OCI-LY3 (cell line): ENCODE data around the gene ARHGAP24.

ENCODE experiments used
- CTCF ChIP-seq: fragments of 200-600, 300-600 bp; sonication (generic); IDR thresholded peaks from 2 replicates; pipeline ENCODE4 v1.5.1; 2014; ENCODE audit warnings: antibody characterized with exemption, low read length, low read depth
- EZH2phosphoT487 ChIP-seq: fragments of 200-600 bp; shearing (Covaris generic); IDR thresholded peaks from 2 replicates; pipeline ENCODE4 v1.6.1; 2018; ENCODE audit warnings: antibody characterized with exemption, mixed run types, low read depth

DNA sequence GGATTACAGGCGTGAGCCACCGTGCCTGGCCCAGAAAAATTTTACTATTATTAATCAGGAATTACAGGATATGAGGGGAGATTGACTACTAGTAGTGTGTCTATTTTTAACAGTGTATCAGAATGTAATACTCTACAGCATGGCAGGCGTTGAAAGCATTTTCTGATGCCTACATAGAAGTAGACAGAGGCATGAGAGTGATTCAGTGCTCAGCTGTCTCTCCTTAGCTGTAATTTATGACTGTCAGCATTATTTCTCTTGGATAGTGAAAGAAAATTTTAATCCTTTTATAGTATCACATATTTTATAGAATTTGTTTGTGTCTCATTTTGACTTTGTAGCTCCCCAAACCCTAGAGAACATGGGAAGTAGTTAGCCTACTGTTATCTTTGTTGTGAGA lies 20.7 kb downstream of the ARHGAP24 start:
- no peak for TF ChIP-seq CTCF
- no peak for TF ChIP-seq EZH2phosphoT487
